Effector memory CD4-positive, alpha-beta T cell (primary cell): ENCODE results near the gene PBX3.

Experiments used
- DNase-seq, 3 donors: peaks; one replicate each; pipeline ENCODE4 v3.0.0-alpha.2; 2020
- H3K27ac ChIP-seq: 2 replicates; pipeline ENCODE4 v1.7.0; 2013; ENCODE audit warnings: mild to moderate bottlenecking, low read length, moderate library complexity; ENCODE audit not compliant: insufficient read depth, poor library complexity, severe bottlenecking
- H3K27me3 ChIP-seq: replicated peaks from 2 replicates; pipeline ENCODE4 v1.7.0; 2013; ENCODE audit warnings: mild to moderate bottlenecking, low read length; ENCODE audit not compliant: insufficient read depth, control insufficient read depth, poor library complexity, severe bottlenecking
- H3K36me3 ChIP-seq: 2 replicates; pipeline ENCODE4 v1.7.0; 2013; ENCODE audit warnings: mild to moderate bottlenecking, low read length, moderate library complexity; ENCODE audit not compliant: control insufficient read depth, insufficient read depth
- H3K4me1 ChIP-seq: 2 replicates; pipeline ENCODE4 v1.7.0; 2013; ENCODE audit warnings: low read length, mild to moderate bottlenecking; ENCODE audit not compliant: control insufficient read depth, insufficient read depth, poor library complexity, severe bottlenecking
- H3K4me3 ChIP-seq: 2 replicates; pipeline ENCODE4 v1.7.0; 2013; ENCODE audit warnings: low read length, low read depth, mild to moderate bottlenecking; ENCODE audit not compliant: insufficient read depth, poor library complexity, severe bottlenecking
- H3K9me3 ChIP-seq: 2 replicates; pipeline ENCODE4 v1.7.0; 2013; ENCODE audit warnings: mild to moderate bottlenecking, low read length, moderate library complexity; ENCODE audit not compliant: control insufficient read depth

PBX3 gene

GRCh38 chr9:125920402-125920801 is 173.2 kb downstream of the PBX3 start:
- H3K4me1 ChIP-seq, result no peaks in the 10 kb centered on the region

GRCh38 chr9:125922854-125923253 is 175.7 kb downstream of the PBX3 start:
- H3K4me3 ChIP-seq, result no peak overlapping the region
- H3K27me3 ChIP-seq, result no peaks in the 10 kb centered on the region
- DNase-seq, result no peak
- no peaks in the 10 kb centered on the region for H3K36me3 ChIP-seq
- H3K4me1 ChIP-seq, result no peaks in the 10 kb centered on the region
- no peak overlapping the region for H3K27ac ChIP-seq
- no peaks in the 10 kb centered on the region for H3K9me3 ChIP-seq

More at GRCh38 chr9:125920402-125920801, 173.2 kb downstream of the PBX3 start:
- H3K27ac ChIP-seq, result no peak overlapping the region
- no peaks in the 10 kb centered on the region for H3K36me3 ChIP-seq
- H3K27me3 ChIP-seq, result no peaks in the 10 kb centered on the region
- H3K9me3 ChIP-seq, result no peaks in the 10 kb centered on the region
- DNase-seq, result no peak
- no peak overlapping the region for H3K4me3 ChIP-seq

DNA sequence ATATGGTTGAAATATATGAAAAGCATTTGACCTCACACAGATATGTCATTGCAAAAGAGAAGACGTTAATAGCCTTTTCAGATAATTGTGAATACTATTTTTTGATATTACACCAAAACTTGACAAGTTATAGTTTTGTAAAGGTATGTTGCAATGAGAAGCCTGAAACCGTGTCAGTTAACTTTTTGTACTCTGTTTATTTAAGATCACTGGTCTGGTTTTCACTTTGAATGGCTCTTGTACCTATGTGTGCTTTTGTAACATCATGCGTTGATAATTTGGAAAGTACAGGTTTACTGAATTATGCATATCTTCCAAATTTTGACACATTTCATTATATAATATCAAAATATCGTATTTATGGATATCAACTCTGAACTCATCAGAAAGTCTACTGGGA is 177.2 kb downstream of the PBX3 start:
- H3K4me3 ChIP-seq, result no peak overlapping the region
- no peak for DNase-seq
- H3K9me3 ChIP-seq, result no peaks in the 10 kb centered on the region
- H3K27me3 ChIP-seq, result no peaks in the 10 kb centered on the region
- H3K27ac ChIP-seq, result no peak overlapping the region
- no peaks in the 10 kb centered on the region for H3K36me3 ChIP-seq
- H3K4me1 ChIP-seq, result no peaks in the 10 kb centered on the region

DNA sequence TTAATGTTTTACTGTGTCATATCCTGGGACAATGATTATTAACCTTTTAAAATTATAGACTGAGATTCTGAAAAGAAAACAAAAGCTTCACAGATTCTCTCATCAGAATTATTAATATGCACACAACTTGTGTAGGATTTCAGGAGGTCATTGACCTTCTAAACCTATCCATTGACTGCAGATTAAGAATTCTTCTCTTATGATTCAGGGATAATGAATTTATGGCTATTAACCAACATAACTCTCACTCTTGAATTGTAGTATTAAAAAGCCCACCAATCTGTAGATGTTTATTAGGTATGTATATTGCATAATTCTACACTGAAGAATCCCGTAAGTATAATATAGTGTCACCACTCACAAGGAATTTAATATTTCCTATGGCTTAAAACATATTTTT is 179.8 kb downstream of the PBX3 start:
- no peak for DNase-seq
- Histone ChIP-seq H3K4me1 (no peaks in the 10 kb centered on the region), H3K27me3 (no peaks in the 10 kb centered on the region), H3K9me3 (no peaks in the 10 kb centered on the region), H3K27ac (no peak overlapping the region), H3K4me3 (no peak overlapping the region), H3K36me3 (no peaks in the 10 kb centered on the region)

- Histone ChIP-seq H3K27me3 (no peaks in the 10 kb centered on the region), H3K4me1 (no peaks in the 10 kb centered on the region), H3K27ac (no peak overlapping the region), H3K4me3 (no peak overlapping the region), H3K9me3 (no peaks in the 10 kb centered on the region), H3K36me3 (no peaks in the 10 kb centered on the region)
- no peak for DNase-seq
Observed at GRCh38 chr9:125929846-125930245, 182.7 kb downstream of the PBX3 start.

- Histone ChIP-seq H3K4me3 (no peak overlapping the region), H3K4me1 (no peaks in the 10 kb centered on the region), H3K36me3 (no peaks in the 10 kb centered on the region), H3K27me3 (no peaks in the 10 kb centered on the region), H3K27ac (no peak overlapping the region), H3K9me3 (no peaks in the 10 kb centered on the region)
- no peak for DNase-seq
Observed at GRCh38 chr9:125931211-125931610, 184.0 kb downstream of the PBX3 start.

DNA sequence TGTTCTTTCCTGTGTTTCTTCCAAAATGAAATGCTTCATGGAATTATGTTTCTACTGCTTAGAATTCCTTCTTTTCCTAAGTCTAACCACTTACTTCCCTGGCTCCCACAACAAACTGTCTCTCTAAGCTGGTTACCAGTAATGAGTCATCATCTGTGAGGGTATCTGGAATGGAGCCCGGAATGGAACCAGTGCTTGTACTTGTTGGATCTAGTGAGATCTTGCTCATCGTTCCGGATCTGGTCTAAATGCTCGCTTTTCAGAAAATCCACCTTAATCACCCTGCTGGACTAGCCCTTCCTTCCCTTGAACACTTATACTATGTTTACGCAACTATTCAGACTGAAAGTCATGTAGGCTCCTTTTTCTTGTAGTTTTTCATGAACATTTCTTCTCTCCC is 184.8 kb downstream of the PBX3 start:
- Histone ChIP-seq H3K4me3 (no peak overlapping the region), H3K9me3 (no peaks in the 10 kb centered on the region), H3K4me1 (no peaks in the 10 kb centered on the region), H3K27me3 (no peaks in the 10 kb centered on the region), H3K27ac (no peak overlapping the region), H3K36me3 (no peaks in the 10 kb centered on the region)
- DNase-seq, result no peak

GRCh38 chr9:125932746-125933455 is 185.7 kb downstream of the PBX3 start:
- no peaks in the 10 kb centered on the region for H3K36me3 ChIP-seq
- H3K4me1 ChIP-seq, result no peaks in the 10 kb centered on the region
- H3K9me3 ChIP-seq, result no peaks in the 10 kb centered on the region
- no peak for DNase-seq
- H3K27me3 ChIP-seq, result no peaks in the 10 kb centered on the region
- H3K27ac ChIP-seq, result no peak overlapping the region
- no peak overlapping the region for H3K4me3 ChIP-seq

DNA sequence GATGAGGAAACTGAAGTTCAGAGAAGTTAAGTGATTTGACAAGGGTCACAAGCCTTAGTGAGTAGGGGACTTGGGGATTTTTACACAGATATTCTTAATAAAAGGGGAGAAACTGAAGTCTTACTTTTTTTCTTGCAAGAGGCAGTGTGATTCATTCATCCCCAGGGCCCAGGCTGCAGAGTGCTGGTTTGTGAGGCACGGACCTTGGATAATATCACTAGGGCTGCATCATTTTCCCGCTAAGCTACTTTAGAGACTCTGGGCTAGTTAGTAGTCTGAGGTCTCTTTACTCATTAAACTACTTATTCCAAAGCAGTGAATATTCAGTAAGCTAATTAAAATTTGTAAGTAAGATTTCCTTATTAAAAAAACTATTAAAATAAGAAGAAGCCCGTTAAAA is 195.0 kb downstream of the PBX3 start:
- Histone ChIP-seq H3K36me3 (no peaks in the 10 kb centered on the region), H3K27me3 (no peaks in the 10 kb centered on the region), H3K4me1 (no peaks in the 10 kb centered on the region), H3K9me3 (no peaks in the 10 kb centered on the region), H3K4me3 (no peak overlapping the region), H3K27ac (no peak overlapping the region)
- DNase-seq, result no peak

DNA sequence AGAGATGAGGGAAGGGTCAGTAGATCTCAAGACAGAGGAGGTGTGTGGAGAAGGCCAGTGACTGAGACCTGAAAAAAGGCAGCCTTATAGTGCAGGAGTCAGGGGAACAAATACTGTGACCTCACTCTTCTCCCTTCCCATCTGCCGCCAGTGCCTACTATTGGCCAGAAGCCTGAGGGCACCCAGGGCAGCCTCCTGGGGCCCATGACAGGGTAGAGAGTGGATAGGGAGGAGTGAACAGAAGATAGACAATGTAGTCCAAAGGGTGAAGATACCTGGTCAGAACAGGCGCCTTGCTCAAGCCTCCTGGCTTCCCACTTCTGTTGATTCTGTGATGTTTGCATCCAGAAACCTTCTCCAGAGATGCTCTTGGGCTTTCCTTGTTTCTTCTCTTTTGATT is 196.7 kb downstream of the PBX3 start:
- no peak for DNase-seq
- Histone ChIP-seq H3K9me3 (no peaks in the 10 kb centered on the region), H3K27me3 (no peaks in the 10 kb centered on the region), H3K4me3 (no peak overlapping the region), H3K4me1 (no peaks in the 10 kb centered on the region), H3K36me3 (no peaks in the 10 kb centered on the region), H3K27ac (no peak overlapping the region)
